Measurements from ENCODE around the gene KPNA1. TPM values are rescaled to one million over a fixed set of nuclear protein-coding genes. Genes with fewer than 3 reads are reported as not detected.

Gene KPNA1
- total RNA-seq, 1 donor from 2014 or later, result 82.5 TPM

- H3K4me3 Mint-ChIP-seq (ENCODE audit: low read depth), result no peak overlapping the region
- H3K27me3 Mint-ChIP-seq, result no peaks in the 10 kb centered on the region
- no peak overlapping the region for H3K27ac Mint-ChIP-seq
- TF ChIP-seq CTCF (IDR thresholded peaks at IDR 0.05; ENCODE audit: unreplicated experiment), result no peak
- no peak for DNase-seq (ENCODE audit: low spot score, unreplicated experiment)
- peaks cover 9% of the 10 kb centered on the region for H3K36me3 Mint-ChIP-seq (ENCODE audit: insufficient read depth)
- peaks cover 1% of the 10 kb centered on the region for H3K4me1 Mint-ChIP-seq (ENCODE audit: low read depth)
- H3K9me3 Mint-ChIP-seq (ENCODE audit: low read depth), result no peaks in the 10 kb centered on the region
Measured at GRCh38 chr3:122498152-122498551, 16.6 kb downstream of the KPNA1 start.

GRCh38 chr3:122497425-122497824 is 17.3 kb downstream of the KPNA1 start:
- TF ChIP-seq CTCF (IDR thresholded peaks at IDR 0.05; ENCODE audit: unreplicated experiment), result no peak
- Mint-ChIP-seq H3K27ac (no peak overlapping the region), H3K9me3 (ENCODE audit: low read depth) (no peaks in the 10 kb centered on the region), H3K36me3 (ENCODE audit: insufficient read depth) (peaks cover 14% of the 10 kb centered on the region), H3K4me1 (ENCODE audit: low read depth) (peaks cover 1% of the 10 kb centered on the region), H3K4me3 (ENCODE audit: low read depth) (no peak overlapping the region), H3K27me3 (no peaks in the 10 kb centered on the region)
- DNase-seq (ENCODE audit: low spot score, unreplicated experiment), result no peak

GRCh38 chr3:122496508-122496907 is 18.2 kb downstream of the KPNA1 start:
- Mint-ChIP-seq H3K27ac (peak overlapping the region; percentile 80), H3K9me3 (ENCODE audit: low read depth) (no peaks in the 10 kb centered on the region), H3K27me3 (no peaks in the 10 kb centered on the region), H3K4me1 (ENCODE audit: low read depth) (no peaks in the 10 kb centered on the region), H3K4me3 (ENCODE audit: low read depth) (no peak overlapping the region), H3K36me3 (ENCODE audit: insufficient read depth) (peaks cover 18% of the 10 kb centered on the region)
- no peak for DNase-seq (ENCODE audit: low spot score, unreplicated experiment)
- no peak for TF ChIP-seq CTCF (IDR thresholded peaks at IDR 0.05; ENCODE audit: unreplicated experiment)

GRCh38 chr3:122493296-122493695 is 21.4 kb downstream of the KPNA1 start:
- Mint-ChIP-seq H3K27me3 (no peaks in the 10 kb centered on the region), H3K36me3 (ENCODE audit: insufficient read depth) (peaks cover 21% of the 10 kb centered on the region), H3K4me1 (ENCODE audit: low read depth) (peaks cover 3% of the 10 kb centered on the region), H3K4me3 (ENCODE audit: low read depth) (no peak overlapping the region), H3K27ac (peak overlapping the region; percentile 46), H3K9me3 (ENCODE audit: low read depth) (no peaks in the 10 kb centered on the region)
- no peak for DNase-seq (ENCODE audit: low spot score, unreplicated experiment)
- TF ChIP-seq CTCF (IDR thresholded peaks at IDR 0.05; ENCODE audit: unreplicated experiment), result no peak

GRCh38 chr3:122488262-122488973 is 26.3 kb downstream of the KPNA1 start:
- DNase-seq (ENCODE audit: low spot score, unreplicated experiment), result no peak
- no peaks in the 10 kb centered on the region for H3K9me3 Mint-ChIP-seq (ENCODE audit: low read depth)
- no peak overlapping the region for H3K4me3 Mint-ChIP-seq (ENCODE audit: low read depth)
- H3K4me1 Mint-ChIP-seq (ENCODE audit: low read depth), result peaks cover 3% of the 10 kb centered on the region
- H3K27me3 Mint-ChIP-seq, result no peaks in the 10 kb centered on the region
- no peak overlapping the region for H3K27ac Mint-ChIP-seq
- H3K36me3 Mint-ChIP-seq (ENCODE audit: insufficient read depth), result peaks cover 18% of the 10 kb centered on the region
- TF ChIP-seq CTCF (IDR thresholded peaks at IDR 0.05; ENCODE audit: unreplicated experiment), result no peak
